ENCODE measurements around the gene SLC25A11.

GRCh38 chr17:4987767-4988567 lies 48.1 kb upstream of the SLC25A11 start:
- TF ChIP-seq GABPA (IDR thresholded peaks at IDR 0.05 in 1 of 2, conservative IDR thresholded peaks at IDR 0.05 in 1 of 2) (no peak), YY1 (IDR thresholded peaks at IDR 0.05) (no peak), CTCF (IDR thresholded peaks at IDR 0.05; ENCODE audit: low read depth, low read length, missing input control) (no peak), NR2F2 (IDR thresholded peaks at IDR 0.05) (peak; percentile 81), ZBTB33 (IDR thresholded peaks at IDR 0.05) (no peak), FOXA1 (IDR thresholded peaks at IDR 0.05) (no peak)

Measured in liver (tissue), 3 donors.